NCI-H1694 (cell line): ENCODE data around the gene SKIDA1.
A peak's percentile ranks its signal among the peaks of the same experiment; 100 is the strongest.
"Not testable (repeated sequence)": the region's sequence is repeated elsewhere in the genome, so short reads cannot be mapped to it uniquely, and the experiment has no call there.

ENCODE experiments used
- DNase-seq: peaks from one replicate; lab custom pipeline; 2025; lab: John Stamatoyannopoulos, UW

The SKIDA1 gene

GRCh38 chr10:21525367-21526187 lies at the start of gene SKIDA1:
Gene SKIDA1, minus strand, starts transcription at chr10:21525682. Its CDS starts 7,860 bp downstream, at chr10:21517822.
- peak; percentile 89 for DNase-seq

- not testable (repeated sequence) for DNase-seq
Observed at GRCh38 chr10:21574514-21574913, 49.0 kb upstream of the SKIDA1 start.

- DNase-seq: no peak
Observed at GRCh38 chr10:21572578-21572977, 47.1 kb upstream of the SKIDA1 start.

GRCh38 chr10:21570761-21571521 lies 45.5 kb upstream of the SKIDA1 start:
- DNase-seq: no peak

GRCh38 chr10:21558984-21559383 lies 33.5 kb upstream of the SKIDA1 start:
- DNase-seq: not testable (repeated sequence)

GRCh38 chr10:21556527-21556926 lies 31.0 kb upstream of the SKIDA1 start:
- DNase-seq: no peak

GRCh38 chr10:21552638-21553037 lies 27.2 kb upstream of the SKIDA1 start:
- DNase-seq: no peak

- DNase-seq: no peak
Observed at GRCh38 chr10:21547246-21547645, 21.8 kb upstream of the SKIDA1 start.

- not testable (repeated sequence) for DNase-seq
Observed at GRCh38 chr10:21540701-21541100, 15.2 kb upstream of the SKIDA1 start.

GRCh38 chr10:21536874-21537273 lies 11.4 kb upstream of the SKIDA1 start:
- no peak for DNase-seq

GRCh38 chr10:21535976-21536375 lies 10.5 kb upstream of the SKIDA1 start:
- DNase-seq: not testable (repeated sequence)

GRCh38 chr10:21535494-21535965 lies 10.0 kb upstream of the SKIDA1 start:
- DNase-seq: no peak

- no peak for DNase-seq
Observed at GRCh38 chr10:21534604-21535493, 9.4 kb upstream of the SKIDA1 start.

GRCh38 chr10:21534280-21534586 lies 8.8 kb upstream of the SKIDA1 start:
- DNase-seq: no peak

- DNase-seq: peak; percentile 77
Observed at GRCh38 chr10:21533467-21534279, 8.2 kb upstream of the SKIDA1 start, which contains the start of gene MLLT10. Gene MLLT10, plus strand, starts transcription at chr10:21534232. Its CDS starts 413 bp downstream, at chr10:21534645.

GRCh38 chr10:21532694-21533466 lies 7.4 kb upstream of the SKIDA1 start:
- no peak for DNase-seq

- no peak for DNase-seq
Observed at GRCh38 chr10:21531164-21531563, 5.7 kb upstream of the SKIDA1 start.

GRCh38 chr10:21530641-21531040 lies 5.2 kb upstream of the SKIDA1 start:
- no peak for DNase-seq

GRCh38 chr10:21530168-21530567 lies 4.7 kb upstream of the SKIDA1 start:
- no peak for DNase-seq
